NCI-H526 treated with DMSO at 0.1 percent for 48 hours (cell line): ENCODE measurements around the gene VEGFB.

ENCODE experiments used
- DNase-seq: peaks from one replicate; lab custom pipeline; 2025; lab: John Stamatoyannopoulos, UW

VEGFB gene

DNA sequence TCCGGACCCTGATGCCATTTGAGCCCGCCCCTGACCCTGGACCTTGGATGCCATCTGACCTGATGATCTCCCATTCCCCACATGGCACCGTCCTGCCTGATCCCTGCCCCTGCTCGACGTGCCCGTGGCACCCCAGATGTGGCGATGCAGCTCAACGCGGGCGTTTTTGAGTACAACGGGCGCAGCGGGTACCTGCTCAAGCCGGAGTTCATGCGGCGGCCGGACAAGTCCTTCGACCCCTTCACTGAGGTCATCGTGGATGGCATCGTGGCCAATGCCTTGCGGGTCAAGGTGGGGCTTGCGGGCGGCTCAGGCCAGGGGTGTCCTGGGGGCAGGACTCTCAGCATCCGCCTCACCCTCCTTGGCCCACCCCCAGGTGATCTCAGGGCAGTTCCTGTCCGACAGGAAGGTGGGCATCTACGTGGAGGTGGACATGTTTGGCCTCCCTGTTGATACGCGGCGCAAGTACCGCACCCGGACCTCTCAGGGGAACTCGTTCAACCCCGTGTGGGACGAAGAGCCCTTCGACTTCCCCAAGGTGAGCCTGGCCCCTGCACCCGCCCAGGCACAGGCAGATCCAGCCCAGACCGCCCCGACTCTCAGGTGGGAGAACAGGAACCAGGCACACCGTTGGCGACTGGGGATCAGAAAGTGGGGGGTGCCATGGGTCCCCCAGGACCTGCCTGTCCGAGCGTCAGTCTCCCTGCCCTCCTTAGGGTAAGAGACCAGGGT is 28.1 kb downstream of the VEGFB start:
- DNase-seq = no peak

DNA sequence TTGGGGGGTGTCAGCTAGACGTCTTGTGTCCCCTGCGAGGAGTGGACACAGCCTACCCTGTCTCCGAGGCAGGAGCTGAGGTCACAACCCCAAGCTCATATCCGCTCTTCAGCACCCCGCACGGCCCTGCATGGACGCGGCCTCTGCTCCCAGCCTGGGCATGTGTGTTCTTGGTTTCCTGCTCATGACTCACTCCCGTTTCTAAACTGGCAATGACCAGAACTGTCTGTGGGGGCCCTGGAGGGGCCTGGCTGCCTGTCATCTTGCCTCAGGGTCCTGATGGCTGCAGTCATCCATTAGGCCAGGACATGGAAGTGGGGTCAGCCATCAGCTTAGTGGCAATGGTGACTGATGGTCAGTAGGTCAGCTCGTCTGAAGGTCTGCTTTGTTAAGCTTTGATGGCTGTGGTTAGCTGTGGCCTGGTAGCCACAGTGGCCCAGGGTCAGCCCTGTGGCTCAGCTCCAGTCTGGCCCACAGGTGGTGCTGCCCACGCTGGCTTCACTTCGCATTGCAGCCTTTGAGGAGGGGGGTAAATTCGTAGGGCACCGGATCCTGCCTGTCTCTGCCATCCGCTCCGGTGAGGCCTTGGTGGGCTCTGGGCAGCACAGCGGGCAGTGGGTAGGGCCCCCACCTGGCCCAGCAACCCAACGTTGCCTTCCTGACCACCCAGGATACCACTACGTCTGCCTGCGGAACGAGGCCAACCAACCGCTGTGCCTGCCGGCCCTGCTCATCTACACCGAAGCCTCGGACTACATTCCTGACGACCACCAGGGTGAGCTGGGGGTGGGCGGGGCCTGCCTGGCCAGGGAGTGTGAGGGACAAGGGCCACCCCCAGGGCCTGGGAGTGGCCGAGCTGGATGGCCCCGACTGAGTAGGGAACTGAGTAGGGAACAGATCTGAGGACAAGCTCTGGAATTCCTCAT is 28.9 kb downstream of the VEGFB start:
- no peak for DNase-seq

DNA sequence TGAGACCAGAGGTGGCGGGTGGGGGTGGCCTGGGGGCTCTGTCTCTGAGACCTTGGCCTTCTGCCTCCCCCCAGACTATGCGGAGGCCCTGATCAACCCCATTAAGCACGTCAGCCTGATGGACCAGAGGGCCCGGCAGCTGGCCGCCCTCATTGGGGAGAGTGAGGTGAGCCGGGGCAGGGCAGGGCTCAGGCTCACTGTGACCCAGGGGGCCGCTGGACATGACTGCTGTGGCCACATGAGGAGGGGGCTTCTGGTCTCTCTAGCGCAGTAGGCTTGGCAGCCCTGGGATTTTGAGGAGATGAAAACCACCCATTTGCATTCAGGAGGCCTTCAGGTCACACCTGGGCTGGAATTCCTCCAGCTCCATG is 29.5 kb downstream of the VEGFB start:
- no peak for DNase-seq

- DNase-seq = peak; percentile 77
These were observed 30.0 kb downstream of the VEGFB start for GRCh38 chr11:64264371-64264852.

- DNase-seq = peak; percentile 94
These were observed 31.1 kb downstream of the VEGFB start for GRCh38 chr11:64265176-64266160.

GRCh38 chr11:64266339-64266738 is 32.0 kb downstream of the VEGFB start:
- no peak for DNase-seq

DNA sequence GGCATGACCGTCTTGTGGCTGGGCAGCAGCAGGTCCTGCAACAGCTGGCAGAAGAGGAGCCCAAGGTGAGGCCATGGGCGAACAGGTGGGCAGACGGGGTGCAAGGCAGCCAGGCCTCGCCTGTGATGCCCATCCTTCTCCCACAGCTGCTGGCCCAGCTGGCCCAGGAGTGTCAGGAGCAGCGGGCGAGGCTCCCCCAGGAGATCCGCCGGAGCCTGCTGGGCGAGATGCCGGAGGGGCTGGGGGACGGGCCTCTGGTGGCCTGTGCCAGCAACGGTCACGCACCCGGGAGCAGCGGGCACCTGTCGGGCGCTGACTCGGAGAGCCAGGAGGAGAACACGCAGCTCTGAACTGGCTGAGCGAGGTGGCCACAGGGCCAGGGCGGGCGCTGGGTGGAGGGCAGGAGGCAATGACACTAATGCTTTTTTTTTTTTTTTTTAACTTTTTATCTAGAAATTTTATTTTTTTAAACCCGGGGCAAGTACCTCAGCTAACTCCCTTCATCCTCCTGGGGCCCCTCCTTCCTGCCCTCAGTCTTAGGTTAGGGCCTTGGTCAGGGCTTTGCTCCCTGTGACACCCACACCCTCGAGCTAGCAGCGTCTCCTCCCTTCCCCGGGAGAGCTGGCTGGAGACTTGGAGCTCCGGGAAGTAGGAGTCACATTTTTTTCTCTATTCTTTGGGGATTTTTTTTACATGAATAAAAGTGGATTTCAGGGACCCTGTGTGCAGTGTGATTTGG is 33.0 kb downstream of the VEGFB start:
- DNase-seq = no peak

GRCh38 chr11:64268025-64268892 is 33.9 kb downstream of the VEGFB start:
- DNase-seq = no peak

GRCh38 chr11:64268893-64269539 is 34.6 kb downstream of the VEGFB start:
- no peak for DNase-seq

- DNase-seq = peak; percentile 99
These were observed 35.3 kb downstream of the VEGFB start for GRCh38 chr11:64269540-64270220.

- no peak for DNase-seq
These were observed 40.8 kb downstream of the VEGFB start for GRCh38 chr11:64275031-64275800.

DNA sequence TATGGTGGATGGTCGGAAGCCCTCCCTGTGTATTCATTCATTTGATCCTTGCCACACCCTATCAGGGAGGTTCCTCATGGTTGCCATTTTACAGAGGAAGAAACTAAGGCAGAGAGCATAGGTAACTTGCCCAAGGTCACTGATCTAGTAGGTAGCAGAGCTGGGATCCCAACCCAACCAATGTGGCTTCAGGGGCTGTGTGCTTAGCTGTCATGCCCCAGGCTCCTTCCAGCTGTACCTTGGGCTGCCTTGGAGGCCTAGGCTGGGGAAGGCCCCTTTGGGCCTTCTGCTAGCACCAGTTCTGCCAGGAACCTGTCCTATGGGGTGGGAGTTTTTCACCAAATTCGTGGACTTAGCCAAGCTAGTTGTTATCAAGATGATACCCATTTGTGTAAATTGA is 41.5 kb downstream of the VEGFB start:
- DNase-seq = no peak

DNA sequence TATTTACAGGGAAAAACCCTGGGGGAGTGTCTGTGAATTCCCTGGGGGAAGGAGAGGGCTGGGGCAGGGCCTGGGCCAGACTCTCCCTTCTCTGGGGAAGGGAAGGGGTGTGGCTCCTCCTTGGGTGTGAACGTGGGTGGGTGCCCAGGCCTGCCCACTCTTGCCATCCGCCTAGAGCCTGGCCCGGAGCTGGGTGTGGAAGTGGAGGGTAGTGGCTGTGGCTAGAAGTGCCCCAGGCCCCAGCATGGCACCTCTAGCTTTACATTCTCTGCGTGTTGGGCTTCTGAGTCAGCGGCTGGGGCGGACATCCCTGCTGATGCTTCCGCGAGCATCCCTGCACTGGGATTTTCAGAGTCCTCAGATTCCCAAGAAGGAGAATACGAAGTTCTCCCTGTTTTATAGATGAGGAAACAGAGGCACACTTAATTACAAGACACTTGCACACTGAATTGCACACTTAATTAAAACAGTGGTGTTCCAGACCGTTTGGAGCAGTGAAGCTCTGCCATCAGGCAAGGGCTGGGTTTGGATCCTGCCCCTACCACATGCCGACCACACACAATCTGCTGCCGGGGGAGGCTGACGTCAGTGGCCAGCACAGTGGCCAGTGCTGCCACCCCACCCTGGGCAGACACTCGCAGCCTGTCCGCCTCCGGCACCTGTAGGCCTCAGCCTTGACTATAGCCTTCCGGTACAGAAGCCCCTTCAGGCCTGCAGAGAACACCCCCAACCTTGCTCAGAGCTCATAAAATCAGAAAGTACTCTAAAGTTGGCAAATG is 42.5 kb downstream of the VEGFB start:
- DNase-seq = no peak

- DNase-seq = no peak
These were observed 44.3 kb downstream of the VEGFB start for GRCh38 chr11:64278576-64279190.

DNA sequence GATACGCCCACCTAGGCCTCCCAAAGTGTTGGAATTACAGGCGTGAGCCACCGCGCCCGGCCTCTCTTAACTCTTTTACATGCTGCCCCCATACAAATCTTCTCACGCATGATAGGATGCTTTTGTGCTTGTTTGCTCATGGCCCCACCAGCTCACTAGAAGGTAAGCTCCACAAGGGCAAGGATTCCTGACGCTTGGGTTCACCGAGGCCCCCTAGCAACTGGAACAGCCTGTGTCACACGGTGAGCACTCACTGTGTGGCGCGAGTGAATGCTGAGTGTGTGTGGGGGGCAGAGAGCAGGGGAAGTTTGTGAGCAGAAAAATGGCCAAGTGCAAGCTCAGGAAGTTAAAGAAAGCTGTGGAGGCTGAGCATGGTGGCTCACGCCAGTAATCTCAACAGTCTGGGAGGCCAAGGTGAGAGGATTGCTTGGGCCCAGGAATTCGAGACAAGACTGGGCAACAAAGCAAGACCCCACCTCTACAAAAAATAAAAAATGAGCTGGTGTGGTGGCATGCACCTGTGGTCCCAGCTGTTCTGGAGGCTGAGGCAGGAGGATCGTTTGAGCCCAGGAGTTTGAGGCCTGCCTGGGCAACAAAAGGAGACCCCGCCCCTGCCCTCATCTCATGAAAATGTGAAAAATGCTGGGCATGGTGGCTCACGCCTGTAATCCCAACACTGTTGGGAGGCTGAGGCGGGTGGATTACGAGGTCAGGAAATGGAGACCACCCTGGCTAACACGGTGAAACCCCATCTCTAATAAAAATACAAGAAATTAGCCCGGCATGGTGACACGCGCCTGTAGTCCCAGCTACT is 47.8 kb downstream of the VEGFB start:
- no peak for DNase-seq

GRCh38 chr11:64283092-64283491 is 48.7 kb downstream of the VEGFB start:
- no peak for DNase-seq
